Astrocyte of the cerebellum (primary cell): ENCODE measurements around the gene PLA2G4F.

Experiments used
- DNase-seq: peaks from one replicate; pipeline ENCODE4 v3.0.0-alpha.2; 2011; ENCODE audit warnings: low read depth
- H3K4me3 ChIP-seq: 2 replicates; pipeline ENCODE4 v1.5.1; 2011; ENCODE audit warnings: mild to moderate bottlenecking, low read depth, low read length, moderate library complexity
- in situ Hi-C: cut with HindIII; loops from 2 replicates; pipeline ENCODE4 v1.10.0; 2017; ENCODE audit warnings: low sequenced_read_pairs
- TF ChIP-seq, protein P1 (sequence below): IDR thresholded peaks from 2 replicates; pipeline ENCODE4 v1.5.1; 2012; ENCODE audit warnings: low read length, low read depth, moderate library complexity, mild to moderate bottlenecking; ENCODE audit errors: missing control alignments

The PLA2G4F gene

GRCh38 chr15:42154956-42155355 is 1.5 kb downstream of the PLA2G4F start:
- H3K4me3 ChIP-seq: no peak overlapping the region
- no peak for DNase-seq
- in situ Hi-C loops: loop anchor here (25.0 kb wide), 1 partner anchor 282 kb away; no protein-coding TSS in a partner anchor
- TF ChIP-seq, protein P1, sequence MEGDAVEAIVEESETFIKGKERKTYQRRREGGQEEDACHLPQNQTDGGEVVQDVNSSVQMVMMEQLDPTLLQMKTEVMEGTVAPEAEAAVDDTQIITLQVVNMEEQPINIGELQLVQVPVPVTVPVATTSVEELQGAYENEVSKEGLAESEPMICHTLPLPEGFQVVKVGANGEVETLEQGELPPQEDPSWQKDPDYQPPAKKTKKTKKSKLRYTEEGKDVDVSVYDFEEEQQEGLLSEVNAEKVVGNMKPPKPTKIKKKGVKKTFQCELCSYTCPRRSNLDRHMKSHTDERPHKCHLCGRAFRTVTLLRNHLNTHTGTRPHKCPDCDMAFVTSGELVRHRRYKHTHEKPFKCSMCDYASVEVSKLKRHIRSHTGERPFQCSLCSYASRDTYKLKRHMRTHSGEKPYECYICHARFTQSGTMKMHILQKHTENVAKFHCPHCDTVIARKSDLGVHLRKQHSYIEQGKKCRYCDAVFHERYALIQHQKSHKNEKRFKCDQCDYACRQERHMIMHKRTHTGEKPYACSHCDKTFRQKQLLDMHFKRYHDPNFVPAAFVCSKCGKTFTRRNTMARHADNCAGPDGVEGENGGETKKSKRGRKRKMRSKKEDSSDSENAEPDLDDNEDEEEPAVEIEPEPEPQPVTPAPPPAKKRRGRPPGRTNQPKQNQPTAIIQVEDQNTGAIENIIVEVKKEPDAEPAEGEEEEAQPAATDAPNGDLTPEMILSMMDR: no peak

GRCh38 chr15:42154212-42154941 is 2.1 kb downstream of the PLA2G4F start:
- DNase-seq: no peak
- TF ChIP-seq, protein P1: no peak
- no peak overlapping the region for H3K4me3 ChIP-seq
- in situ Hi-C loops: loop anchor here (25.0 kb wide), 1 partner anchor 283 kb away; no protein-coding TSS in a partner anchor

DNA sequence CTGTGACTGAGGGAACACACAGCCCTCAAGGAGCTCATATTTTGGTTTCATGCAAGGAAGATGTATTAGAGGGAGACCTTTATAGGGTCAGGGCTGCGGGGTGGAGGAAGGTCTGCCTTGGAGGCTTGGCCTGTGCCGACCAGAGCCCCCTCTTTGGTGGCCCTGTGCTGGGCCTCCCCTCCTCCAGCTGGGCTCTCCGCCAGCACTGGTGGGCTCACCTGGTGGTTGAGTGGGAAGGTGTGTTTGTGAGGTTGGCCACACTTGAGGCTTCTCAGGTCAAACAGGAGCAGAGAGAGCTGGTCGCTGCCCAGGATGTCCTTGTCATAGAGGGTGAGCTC is 2.6 kb downstream of the PLA2G4F start:
- TF ChIP-seq, protein P1: no peak
- DNase-seq: no peak
- H3K4me3 ChIP-seq: no peak overlapping the region
- in situ Hi-C loops: loop anchor here (25.0 kb wide), 1 partner anchor 283 kb away; no protein-coding TSS in a partner anchor

GRCh38 chr15:42152921-42153698 is 3.3 kb downstream of the PLA2G4F start:
- no peak overlapping the region for H3K4me3 ChIP-seq
- TF ChIP-seq, protein P1: no peak
- in situ Hi-C loops: loop anchor here (25.0 kb wide), 1 partner anchor 284 kb away; no protein-coding TSS in a partner anchor
- no peak for DNase-seq

DNA sequence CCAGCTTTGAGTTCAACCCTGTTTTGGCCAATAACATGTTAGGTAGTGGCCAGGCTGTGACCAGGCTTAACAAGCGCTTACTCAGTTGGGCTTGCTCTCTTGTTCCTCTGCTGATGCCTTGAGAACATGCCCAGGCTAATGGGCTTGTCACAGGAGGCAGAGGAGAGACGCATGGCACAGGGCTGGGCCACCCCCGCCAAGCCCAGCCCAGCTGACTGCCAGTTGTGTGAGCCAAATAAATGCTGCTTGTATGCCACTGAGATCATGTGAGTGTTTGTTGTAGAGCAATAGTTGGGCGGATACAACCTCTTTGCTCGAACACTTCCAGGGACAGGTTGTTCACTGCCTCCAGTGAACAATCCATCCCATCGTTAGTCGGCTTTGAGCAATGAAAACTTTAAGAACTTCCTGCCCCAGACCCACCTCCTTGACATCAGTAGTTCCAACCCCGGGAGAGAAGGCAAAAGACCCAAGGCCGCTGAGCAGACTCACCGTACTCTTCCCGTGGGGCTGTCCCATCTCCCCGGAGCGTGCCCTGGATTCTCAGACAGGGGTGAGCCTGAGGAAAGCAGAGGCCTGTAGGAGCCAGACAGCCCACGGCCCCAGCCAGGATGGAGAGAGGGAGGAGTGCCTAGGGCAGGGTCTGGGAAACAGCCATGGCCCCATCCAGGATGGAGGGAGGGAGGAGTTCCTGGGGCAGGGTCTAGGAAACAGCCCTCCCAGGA is 4.1 kb downstream of the PLA2G4F start:
- in situ Hi-C loops: loop anchor here (25.0 kb wide), 1 partner anchor 285 kb away; no protein-coding TSS in a partner anchor
- TF ChIP-seq, protein P1: no peak
- no peak overlapping the region for H3K4me3 ChIP-seq
- no peak for DNase-seq

DNA sequence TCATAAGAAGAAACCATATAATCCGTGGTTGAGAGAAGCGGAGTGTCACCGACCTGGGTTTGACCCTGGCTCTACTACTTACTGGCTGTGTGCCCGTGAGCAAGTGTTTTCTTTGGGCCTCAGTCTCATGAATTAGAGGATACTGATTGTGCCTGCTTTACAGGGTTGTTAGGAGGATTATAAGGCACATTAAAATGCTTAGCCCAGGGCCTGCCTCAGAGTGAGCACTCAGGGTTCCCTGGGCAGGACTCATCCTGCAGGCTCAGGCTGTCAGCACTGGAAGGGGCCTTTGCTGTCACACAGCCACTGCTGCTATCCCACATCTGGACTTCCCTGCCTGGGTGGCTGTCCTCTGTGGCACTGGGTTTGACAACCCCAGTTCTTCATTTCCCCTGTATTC is 4.7 kb downstream of the PLA2G4F start:
- TF ChIP-seq, protein P1: no peak
- no peak for DNase-seq
- in situ Hi-C loops: loop anchor here (25.0 kb wide), 1 partner anchor 286 kb away; no protein-coding TSS in a partner anchor
- no peak overlapping the region for H3K4me3 ChIP-seq
